ENCODE results near the gene HPSE2. TPM values are rescaled to one million over a fixed set of nuclear protein-coding genes. Genes with fewer than 3 reads are reported as not detected.

HPSE2 gene
- total RNA-seq, 1 donor from 2014 or later: 3.4 TPM

GRCh38 chr10:99123336-99123735 lies 112.3 kb downstream of the HPSE2 start:
- Histone ChIP-seq H3K4me1 (no peaks in the 10 kb centered on the region), H3K36me3 (no peaks in the 10 kb centered on the region), H3K4me3 (no peak overlapping the region), H3K9me3 (no peaks in the 10 kb centered on the region), H3K27me3 (no peaks in the 10 kb centered on the region), H3K27ac (no peak overlapping the region)
- no peak for DNase-seq
- intact Hi-C loops (cut with DNase I): no loop called here
- no peak for ATAC-seq
- TF ChIP-seq, protein P1, sequence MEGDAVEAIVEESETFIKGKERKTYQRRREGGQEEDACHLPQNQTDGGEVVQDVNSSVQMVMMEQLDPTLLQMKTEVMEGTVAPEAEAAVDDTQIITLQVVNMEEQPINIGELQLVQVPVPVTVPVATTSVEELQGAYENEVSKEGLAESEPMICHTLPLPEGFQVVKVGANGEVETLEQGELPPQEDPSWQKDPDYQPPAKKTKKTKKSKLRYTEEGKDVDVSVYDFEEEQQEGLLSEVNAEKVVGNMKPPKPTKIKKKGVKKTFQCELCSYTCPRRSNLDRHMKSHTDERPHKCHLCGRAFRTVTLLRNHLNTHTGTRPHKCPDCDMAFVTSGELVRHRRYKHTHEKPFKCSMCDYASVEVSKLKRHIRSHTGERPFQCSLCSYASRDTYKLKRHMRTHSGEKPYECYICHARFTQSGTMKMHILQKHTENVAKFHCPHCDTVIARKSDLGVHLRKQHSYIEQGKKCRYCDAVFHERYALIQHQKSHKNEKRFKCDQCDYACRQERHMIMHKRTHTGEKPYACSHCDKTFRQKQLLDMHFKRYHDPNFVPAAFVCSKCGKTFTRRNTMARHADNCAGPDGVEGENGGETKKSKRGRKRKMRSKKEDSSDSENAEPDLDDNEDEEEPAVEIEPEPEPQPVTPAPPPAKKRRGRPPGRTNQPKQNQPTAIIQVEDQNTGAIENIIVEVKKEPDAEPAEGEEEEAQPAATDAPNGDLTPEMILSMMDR (IDR thresholded peaks at IDR 0.05): no peak

GRCh38 chr10:99119258-99119748 lies 116.3 kb downstream of the HPSE2 start:
- intact Hi-C loops (cut with DNase I): no loop called here

GRCh38 chr10:99115703-99116102 lies 119.9 kb downstream of the HPSE2 start:
- Histone ChIP-seq H3K27ac (no peak overlapping the region), H3K9me3 (no peaks in the 10 kb centered on the region), H3K4me3 (no peak overlapping the region), H3K36me3 (no peaks in the 10 kb centered on the region), H3K4me1 (no peaks in the 10 kb centered on the region), H3K27me3 (no peaks in the 10 kb centered on the region)
- TF ChIP-seq, protein P1 (IDR thresholded peaks at IDR 0.05): no peak
- ATAC-seq: no peak
- DNase-seq: no peak
- intact Hi-C loops (cut with DNase I): no loop called here

More at GRCh38 chr10:99119258-99119748, 116.3 kb downstream of the HPSE2 start:
- no peak for ATAC-seq
- Histone ChIP-seq H3K4me3 (no peak overlapping the region), H3K27me3 (no peaks in the 10 kb centered on the region), H3K9me3 (no peaks in the 10 kb centered on the region), H3K4me1 (no peaks in the 10 kb centered on the region), H3K36me3 (no peaks in the 10 kb centered on the region), H3K27ac (no peak overlapping the region)
- DNase-seq: no peak
- TF ChIP-seq, protein P1 (IDR thresholded peaks at IDR 0.05): no peak

DNA sequence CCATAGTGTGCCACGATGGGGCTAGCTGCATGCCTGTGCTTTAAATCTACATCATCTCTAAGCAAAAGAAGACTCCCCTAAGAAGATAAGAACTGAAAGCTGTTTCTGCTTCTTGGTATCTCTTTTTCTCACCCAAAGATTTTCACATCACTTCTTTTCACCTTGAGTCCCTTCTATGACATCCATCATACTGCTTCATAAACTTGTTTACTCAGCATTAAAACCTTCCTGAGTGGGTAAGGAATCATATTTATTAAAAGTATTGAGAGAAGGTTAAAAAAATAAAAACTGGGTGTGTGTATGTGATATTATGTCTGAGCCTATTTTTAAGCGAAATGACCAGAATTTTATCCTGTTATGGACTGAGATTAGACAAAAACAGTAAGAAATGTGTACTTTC lies 150.3 kb downstream of the HPSE2 start:
- intact Hi-C loops (cut with DNase I): no loop called here
- no peaks in the 10 kb centered on the region for H3K9me3 ChIP-seq
- H3K27ac ChIP-seq: no peak overlapping the region
- no peak overlapping the region for H3K4me3 ChIP-seq
- TF ChIP-seq, protein P1 (IDR thresholded peaks at IDR 0.05): no peak
- ATAC-seq (no peak), DNase-seq (no peak)
- no peaks in the 10 kb centered on the region for H3K27me3 ChIP-seq
- H3K36me3 ChIP-seq: no peaks in the 10 kb centered on the region
- no peaks in the 10 kb centered on the region for H3K4me1 ChIP-seq

DNA sequence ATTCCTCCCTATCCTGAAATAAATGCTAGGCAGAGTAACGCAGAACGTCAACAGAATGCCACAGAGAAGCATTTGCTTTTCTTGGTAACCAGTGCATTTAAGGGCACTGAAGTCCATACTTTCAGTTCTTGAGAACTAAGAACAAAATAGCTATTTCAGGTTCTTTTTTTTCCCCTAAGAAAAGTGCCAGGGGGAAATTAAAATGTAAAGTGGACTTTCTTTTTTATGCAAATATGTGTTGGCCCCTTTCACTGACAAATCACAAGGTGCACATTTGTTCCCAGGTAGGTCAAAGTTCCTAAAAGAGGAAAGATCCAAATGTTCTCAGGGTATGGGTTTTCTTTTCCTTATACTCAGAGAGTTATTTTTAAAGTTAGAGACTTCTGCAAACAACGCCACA lies 151.5 kb downstream of the HPSE2 start:
- H3K36me3 ChIP-seq: no peaks in the 10 kb centered on the region
- H3K9me3 ChIP-seq: no peaks in the 10 kb centered on the region
- TF ChIP-seq, protein P1 (IDR thresholded peaks at IDR 0.05): no peak
- H3K4me3 ChIP-seq: no peak overlapping the region
- ATAC-seq (no peak), DNase-seq (no peak)
- no peaks in the 10 kb centered on the region for H3K4me1 ChIP-seq
- intact Hi-C loops (cut with DNase I): no loop called here
- H3K27ac ChIP-seq: no peak overlapping the region
- no peaks in the 10 kb centered on the region for H3K27me3 ChIP-seq
